ENCODE data around the gene ATP6V0A4. TPM values are rescaled to one million over a fixed set of nuclear protein-coding genes. Genes with fewer than 3 reads are reported as not detected.
"Not testable (repeated sequence)": the region's sequence is repeated elsewhere in the genome, so short reads cannot be mapped to it uniquely, and the experiment has no call there.

Gene ATP6V0A4
- total and polyA plus RNA-seq, 8 donors = 0.09 to 0.56 (median 0.23) TPM; not detected in 1

- Histone ChIP-seq H3K27ac (no peak overlapping the region), H3K4me1 (no peaks in the 10 kb centered on the region), H3K9me3 (no peaks in the 10 kb centered on the region), H3K4me3 (no peak overlapping the region), H3K27me3 (no peaks in the 10 kb centered on the region), H3K36me3 (no peaks in the 10 kb centered on the region)
- WGBS, 2 donors = 88 to 90% methylated on average over 7 of the region's 7 CpGs
- TF ChIP-seq CTCF (IDR thresholded peaks at IDR 0.05) = no peak
- no peak for DNase-seq
- no peak for ATAC-seq
- no peak for FAIRE-seq
- intact Hi-C loops (cut with DNase I) = no loop called here
Measured at GRCh38 chr7:138821912-138822311, 23.9 kb upstream of the ATP6V0A4 start.

DNA sequence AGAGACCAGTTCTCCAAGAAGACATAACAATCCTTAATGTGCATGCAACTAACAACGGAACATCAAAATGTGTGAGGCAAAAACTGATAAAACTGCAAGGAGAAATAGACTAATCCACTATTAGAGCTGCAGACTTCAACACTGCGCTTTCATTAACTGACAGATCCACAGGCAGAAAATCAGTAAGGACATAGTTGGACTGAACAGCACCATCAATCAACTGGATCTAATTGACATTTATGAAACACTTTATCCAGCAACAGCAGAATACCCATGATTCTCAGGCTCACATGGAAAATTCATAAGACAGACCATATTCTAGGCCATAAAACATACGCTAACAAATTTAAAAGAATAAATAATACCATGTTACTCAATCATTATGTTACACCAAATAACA is 21.6 kb upstream of the ATP6V0A4 start:
- intact Hi-C loops (cut with DNase I) = no loop called here
- H3K27me3 ChIP-seq = no peaks in the 10 kb centered on the region
- 75 to 77% methylated on average over 3 of the region's 3 CpGs for WGBS, 2 donors
- ATAC-seq = no peak
- H3K4me3 ChIP-seq = no peak overlapping the region
- no peak overlapping the region for H3K27ac ChIP-seq
- TF ChIP-seq CTCF (IDR thresholded peaks at IDR 0.05) = no peak
- no peak for FAIRE-seq
- H3K4me1 ChIP-seq = no peaks in the 10 kb centered on the region
- no peaks in the 10 kb centered on the region for H3K9me3 ChIP-seq
- no peaks in the 10 kb centered on the region for H3K36me3 ChIP-seq
- no peak for DNase-seq

DNA sequence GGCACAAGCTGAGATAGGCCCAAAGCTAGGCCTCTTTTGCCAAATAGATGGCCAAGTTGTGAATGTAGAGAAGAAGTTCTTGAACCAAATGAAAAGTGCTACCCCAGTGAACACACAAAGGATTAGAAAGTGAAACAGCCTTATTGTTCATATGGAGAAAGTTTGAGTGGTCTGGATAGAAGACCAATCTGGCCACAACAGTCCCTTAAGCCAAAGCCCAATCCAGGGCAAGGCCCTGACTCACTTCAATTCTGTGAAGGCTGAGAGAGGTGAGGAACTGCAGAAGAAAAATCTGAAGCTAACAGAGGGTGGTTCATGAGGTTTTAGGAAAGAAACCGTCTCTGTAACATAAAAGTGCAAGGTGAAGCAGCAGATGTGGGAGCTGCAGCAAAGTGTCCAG is 18.7 kb upstream of the ATP6V0A4 start:
- no peak for FAIRE-seq
- WGBS, 2 donors = 80 to 93% methylated on average over 1 of the region's 1 CpG
- Histone ChIP-seq H3K4me1 (no peaks in the 10 kb centered on the region), H3K27me3 (no peaks in the 10 kb centered on the region), H3K4me3 (no peak overlapping the region), H3K9me3 (no peaks in the 10 kb centered on the region), H3K36me3 (no peaks in the 10 kb centered on the region), H3K27ac (no peak overlapping the region)
- TF ChIP-seq CTCF (IDR thresholded peaks at IDR 0.05) = no peak
- no peak for DNase-seq
- no peak for ATAC-seq
- intact Hi-C loops (cut with DNase I) = no loop called here

GRCh38 chr7:138814816-138815332 is 16.9 kb upstream of the ATP6V0A4 start:
- Histone ChIP-seq H3K36me3 (no peaks in the 10 kb centered on the region), H3K27me3 (no peaks in the 10 kb centered on the region), H3K27ac (no peak overlapping the region), H3K4me3 (no peak overlapping the region), H3K4me1 (no peaks in the 10 kb centered on the region), H3K9me3 (no peaks in the 10 kb centered on the region)
- FAIRE-seq = no peak
- WGBS, 2 donors = 81 to 87% methylated on average over 1 of the region's 1 CpG
- TF ChIP-seq CTCF (IDR thresholded peaks at IDR 0.05) = no peak
- DNase-seq = no peak
- intact Hi-C loops (cut with DNase I) = no loop called here
- ATAC-seq = no peak

DNA sequence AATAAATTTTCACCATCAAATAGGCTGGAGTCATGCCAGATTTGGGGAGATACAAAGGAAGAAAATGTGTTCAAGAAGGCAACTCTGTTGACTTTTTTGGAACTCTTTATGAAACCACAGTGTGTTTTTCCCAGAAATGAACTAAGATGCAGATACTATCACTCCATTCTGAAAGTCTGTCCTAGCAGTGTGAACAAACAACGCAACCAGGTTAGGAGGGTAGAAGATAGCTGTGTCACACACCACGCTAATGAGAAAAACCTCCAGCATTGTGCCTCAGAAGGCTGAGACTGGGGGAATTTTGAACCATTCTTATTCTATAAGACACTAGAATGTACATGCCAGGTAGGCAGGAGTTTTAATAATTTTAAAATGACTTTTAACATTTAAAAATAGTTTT is 15.9 kb upstream of the ATP6V0A4 start:
- Histone ChIP-seq H3K27ac (no peak overlapping the region), H3K4me1 (no peaks in the 10 kb centered on the region), H3K4me3 (no peak overlapping the region), H3K9me3 (no peaks in the 10 kb centered on the region), H3K27me3 (no peaks in the 10 kb centered on the region), H3K36me3 (no peaks in the 10 kb centered on the region)
- 72 to 79% methylated on average over 2 of the region's 2 CpGs for WGBS, 2 donors
- FAIRE-seq = no peak
- no peak for TF ChIP-seq CTCF (IDR thresholded peaks at IDR 0.05)
- DNase-seq = no peak
- ATAC-seq = no peak
- intact Hi-C loops (cut with DNase I) = no loop called here

GRCh38 chr7:138811327-138811726 is 13.3 kb upstream of the ATP6V0A4 start:
- H3K27ac ChIP-seq; FAIRE-seq; H3K4me3 ChIP-seq; H3K4me1 ChIP-seq; ATAC-seq; H3K9me3 ChIP-seq; DNase-seq; H3K27me3 ChIP-seq; H3K36me3 ChIP-seq; intact Hi-C loops (cut with DNase I): not testable (repeated sequence)
- 77 to 85% methylated on average over 1 to 2 of the region's 2 CpGs for WGBS, 2 donors
